ENCODE measurements around the gene CACNG6.

- TF ChIP-seq CTCF (IDR thresholded peaks at IDR 0.05) = no peak
- TF ChIP-seq ZFX (IDR thresholded peaks at IDR 0.05; ENCODE audit: borderline replicate concordance) = no peak
Observed at GRCh38 chr19:54001496-54001895, 10.1 kb downstream of the CACNG6 start.

Measured in 22Rv1 (cell line).